ENCODE results near the gene ZNF488.

The ZNF488 gene

DNA sequence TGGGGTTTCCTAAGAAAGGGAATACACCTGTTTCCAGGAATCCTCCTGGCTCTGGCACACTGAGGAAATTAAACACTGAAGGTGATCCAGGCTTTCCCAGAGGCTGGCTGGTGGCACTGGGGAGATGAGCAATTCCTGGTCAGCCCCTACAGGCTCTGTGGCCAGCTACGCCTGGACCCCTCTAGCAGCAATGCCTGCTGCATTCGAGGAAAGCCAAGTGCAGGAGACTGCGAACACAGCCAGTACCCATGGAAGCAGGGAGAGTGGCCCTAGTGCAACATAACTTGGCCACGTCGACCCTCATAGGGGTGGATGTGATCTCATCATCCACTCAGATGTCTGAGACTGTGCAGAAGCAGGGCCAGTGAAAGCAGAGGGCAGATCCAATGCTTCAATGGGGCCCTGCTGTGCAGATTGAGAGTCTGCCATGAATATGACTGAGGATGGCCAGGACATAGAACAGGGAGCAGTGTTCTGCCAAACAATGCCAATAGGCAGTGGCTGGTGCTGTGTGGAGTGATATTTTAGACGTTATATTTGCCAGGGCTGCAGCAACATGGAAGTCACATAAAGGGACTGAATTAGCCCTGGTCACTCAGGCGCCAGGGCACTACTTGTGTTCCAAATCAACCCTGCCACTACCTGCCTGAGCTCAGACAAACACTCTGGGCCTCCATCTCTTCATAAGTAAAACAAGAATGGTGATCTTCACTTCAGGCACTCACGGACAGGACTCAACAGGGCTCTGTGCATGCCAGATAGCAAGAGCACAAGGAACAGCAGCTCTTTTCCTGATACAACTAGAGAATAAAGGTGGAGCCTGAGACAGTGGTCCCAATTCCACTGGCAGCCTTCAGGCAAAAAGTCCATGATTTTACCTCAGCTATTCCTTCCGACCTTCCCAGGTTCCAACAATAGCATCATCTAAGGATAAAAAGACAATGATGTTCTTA, 2.4 kb downstream of the ZNF488 start:
- no peak for DNase-seq (ENCODE audit: low spot score)

DNA sequence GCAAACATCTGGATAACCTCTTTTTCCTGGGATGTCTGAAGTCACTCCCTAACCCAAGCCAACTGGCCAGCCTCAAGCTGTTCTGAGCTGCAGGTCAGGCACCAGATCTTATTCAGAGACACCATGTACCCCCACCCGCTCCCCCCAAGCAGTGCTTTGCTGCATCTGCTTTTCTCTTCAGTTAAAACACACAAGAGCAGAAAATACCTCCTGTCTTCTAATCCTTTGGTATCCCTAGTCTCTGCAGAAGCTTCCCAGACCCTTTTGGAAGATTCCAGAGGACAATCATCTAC, 3.0 kb downstream of the ZNF488 start:
- no peak for DNase-seq (ENCODE audit: low spot score)

DNA sequence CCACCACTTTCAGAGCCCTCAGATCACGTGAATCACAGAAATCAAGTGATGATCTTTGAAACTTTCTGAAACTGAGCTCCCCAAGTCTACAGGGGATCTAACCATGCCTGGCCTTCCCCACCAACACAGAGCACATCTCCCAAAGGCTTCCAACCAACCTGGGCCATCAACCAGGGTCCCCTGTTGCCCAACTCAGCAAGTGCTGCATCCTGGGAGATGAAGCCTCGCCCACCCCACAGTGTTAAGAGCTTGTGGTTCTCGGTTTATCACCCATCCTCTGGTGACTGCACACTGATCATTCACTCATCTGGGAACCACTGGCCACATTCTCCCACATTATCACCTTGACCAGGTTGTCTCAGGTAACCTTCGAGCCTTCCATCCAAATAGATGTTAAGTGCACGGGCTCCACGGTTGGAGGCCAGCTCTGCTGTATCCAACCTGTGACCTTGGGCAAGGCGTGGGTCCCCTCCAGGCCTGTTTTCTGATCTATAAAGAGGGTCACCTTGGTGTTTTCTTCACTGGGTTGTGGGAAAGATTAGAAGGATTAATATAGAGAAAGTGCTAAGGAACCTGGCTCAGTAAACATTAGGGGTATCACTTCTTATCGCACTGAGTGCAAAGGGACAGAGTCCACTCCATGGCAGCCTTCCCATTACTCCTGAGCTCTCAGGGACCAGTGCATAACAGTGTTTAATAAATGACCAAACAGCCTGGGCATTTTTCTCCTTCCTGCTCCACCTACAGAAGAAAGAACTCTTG, 3.6 kb downstream of the ZNF488 start:
- DNase-seq (ENCODE audit: low spot score), result no peak

DNA sequence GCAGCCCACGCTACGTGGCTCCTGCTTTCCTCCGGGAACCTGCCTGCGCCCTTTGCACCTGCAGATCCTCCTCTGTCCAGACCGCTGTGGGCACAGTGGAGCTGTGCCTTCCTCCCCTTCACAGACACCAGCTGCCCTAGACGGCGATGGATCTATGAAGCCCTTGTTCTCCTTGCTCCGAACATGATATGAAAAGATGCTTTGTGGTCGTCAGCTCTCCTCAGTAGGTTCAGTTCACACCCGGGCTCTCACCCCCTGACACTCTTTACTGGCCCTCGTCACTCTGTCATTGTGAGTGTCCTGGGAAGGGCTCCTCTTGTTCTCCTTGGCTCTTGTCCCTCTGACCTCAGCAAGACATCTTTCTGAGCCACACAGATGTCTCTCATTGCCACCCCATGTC, 4.2 kb downstream of the ZNF488 start:
- no peak for DNase-seq (ENCODE audit: low spot score)

DNA sequence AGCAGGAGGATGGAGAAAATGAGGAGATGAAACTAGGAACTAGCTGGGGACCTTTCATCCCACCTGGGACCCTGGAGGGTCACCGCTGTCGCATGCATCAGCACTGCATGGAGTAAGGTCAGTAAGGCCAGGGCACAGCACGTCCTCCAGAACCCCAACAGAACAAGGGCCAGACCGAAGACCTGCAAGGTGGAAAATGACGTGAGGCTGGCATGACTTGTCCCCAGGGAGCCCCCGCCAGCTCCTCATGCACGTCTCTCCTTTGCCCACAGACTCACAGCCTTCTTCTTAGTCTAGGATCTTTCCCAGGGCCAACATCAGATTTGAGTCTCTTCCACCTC, 4.7 kb downstream of the ZNF488 start:
- no peak for DNase-seq (ENCODE audit: low spot score)

DNA sequence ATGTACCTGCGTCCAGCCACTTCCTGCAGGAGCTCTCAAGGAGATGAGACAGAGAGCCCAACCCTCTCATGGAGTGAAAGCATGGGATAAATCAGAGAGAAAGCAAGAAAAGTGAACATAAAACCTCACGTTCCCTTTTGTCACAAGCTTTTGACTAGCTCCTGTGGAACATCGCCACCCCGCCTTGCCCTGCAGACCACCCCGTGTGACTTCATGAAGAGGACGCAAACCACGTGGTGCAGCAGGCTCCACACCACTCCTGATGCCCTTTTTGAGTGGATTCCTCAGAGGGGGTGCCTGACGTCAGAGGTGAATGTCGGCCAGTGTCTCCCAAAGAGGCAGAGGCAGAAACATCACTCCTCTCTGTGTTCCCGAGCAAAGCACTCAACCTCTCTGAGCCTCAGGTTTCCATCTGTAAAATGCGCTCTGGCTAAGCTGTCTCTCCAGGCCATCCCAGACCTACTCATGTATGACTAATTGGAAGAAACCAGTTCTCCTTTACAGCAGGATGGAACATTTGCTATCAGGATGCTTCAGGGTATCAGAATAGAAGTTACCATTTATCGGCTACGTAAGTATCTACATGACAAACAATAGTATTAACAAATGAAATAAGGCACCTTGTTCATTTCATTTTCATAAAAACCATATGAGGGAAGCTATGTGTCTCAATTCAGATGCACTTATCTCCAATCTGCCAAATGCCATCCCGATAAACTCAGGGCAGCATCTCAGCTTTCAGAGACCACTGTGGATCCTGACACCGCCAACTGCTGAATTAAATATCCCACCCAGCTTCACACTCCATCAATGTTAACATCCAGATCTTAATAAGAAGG, 5.3 kb downstream of the ZNF488 start:
- no peak for DNase-seq (ENCODE audit: low spot score)

DNA sequence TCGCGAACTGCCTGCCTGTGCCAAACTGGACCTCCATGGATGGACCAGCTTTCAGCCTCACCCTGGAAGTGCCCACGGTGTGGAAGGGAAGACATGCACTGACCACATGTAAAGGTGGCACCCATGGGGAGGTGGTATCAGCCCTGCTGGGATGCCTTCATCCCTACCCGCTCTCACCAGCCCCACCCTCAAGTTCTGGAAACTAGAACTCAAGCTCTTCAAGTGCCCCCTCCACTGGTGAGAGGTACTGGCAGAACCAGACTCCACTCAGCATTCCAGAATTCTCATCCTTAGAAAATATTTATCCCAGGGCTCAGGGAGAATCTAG, 5.9 kb downstream of the ZNF488 start:
- DNase-seq (ENCODE audit: low spot score), result no peak

DNA sequence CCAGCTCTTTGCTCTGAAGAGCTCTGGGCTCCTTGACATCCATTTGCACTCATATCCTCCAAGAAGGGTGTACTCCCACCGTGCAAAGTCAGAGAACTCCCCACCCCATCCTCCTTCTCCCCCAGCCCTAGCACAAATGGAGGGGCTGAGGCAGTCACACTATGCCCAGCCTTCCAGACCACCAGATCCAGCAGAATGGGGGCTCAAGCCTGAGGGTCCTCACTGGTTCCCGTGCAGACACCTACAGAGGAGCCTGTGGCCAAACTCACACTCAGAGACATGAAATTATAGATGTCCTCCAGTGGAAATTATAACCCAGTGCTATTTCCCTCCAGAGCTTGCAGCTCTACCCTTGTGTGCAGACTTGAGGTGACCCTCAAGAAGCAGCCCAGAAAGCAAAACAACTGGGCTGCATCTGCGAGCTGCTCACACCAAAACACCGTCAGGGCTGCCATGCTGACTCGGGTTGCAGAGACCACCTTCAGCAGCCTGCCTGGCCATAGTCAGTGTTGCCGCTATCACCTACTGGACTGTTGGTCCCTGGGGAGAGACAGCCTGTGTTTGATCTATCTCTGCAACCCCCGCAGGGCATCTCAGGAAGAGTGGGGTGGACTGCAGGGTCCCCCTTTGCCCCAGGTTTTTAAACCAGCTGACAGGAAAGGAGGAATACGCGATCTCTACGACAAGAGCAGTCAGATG, 7.4 kb downstream of the ZNF488 start:
- no peak for DNase-seq (ENCODE audit: low spot score)

DNA sequence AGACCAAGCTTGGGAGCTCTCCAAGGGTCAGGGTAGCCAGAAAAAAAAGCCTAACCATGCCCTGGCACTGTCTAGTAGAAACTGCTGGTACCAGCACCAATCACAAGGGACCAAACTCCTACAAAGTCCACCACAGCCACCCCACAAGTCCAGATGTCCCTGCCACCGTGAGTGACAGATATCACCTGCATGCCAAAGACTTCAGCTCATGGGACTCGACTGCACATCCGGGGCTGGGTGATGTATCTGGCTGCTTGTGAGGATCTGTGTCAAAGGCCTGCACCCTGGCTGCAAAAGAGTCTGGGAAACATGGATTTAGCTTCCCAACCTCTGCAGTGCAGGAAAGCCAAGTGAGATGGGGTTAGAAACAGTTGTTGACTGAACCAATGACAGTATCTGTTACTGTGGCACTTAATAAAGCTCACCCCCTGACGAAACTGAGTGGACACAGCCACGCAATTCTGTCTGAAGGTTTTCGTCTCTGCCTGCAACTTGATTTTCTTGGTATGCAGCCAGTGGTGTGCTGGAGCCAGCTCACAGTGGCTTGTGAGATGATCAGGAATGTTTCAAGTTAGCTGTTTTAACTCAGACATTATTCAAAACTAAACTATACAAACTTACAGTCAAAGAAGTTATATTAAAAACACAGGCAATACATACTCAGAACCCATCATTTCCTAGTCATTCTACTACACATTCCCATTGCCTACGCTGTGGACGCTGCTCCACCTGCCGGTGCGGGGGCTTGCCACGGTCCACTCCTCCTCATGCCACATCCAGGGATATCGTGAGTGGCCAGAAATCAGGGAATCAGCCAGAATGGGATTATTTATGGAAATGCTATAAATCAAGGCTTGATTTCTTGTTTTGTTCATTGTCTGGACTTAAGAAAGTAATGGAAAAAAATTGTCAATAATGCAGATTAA, 9.2 kb downstream of the ZNF488 start:
- no peak for DNase-seq (ENCODE audit: low spot score)

DNA sequence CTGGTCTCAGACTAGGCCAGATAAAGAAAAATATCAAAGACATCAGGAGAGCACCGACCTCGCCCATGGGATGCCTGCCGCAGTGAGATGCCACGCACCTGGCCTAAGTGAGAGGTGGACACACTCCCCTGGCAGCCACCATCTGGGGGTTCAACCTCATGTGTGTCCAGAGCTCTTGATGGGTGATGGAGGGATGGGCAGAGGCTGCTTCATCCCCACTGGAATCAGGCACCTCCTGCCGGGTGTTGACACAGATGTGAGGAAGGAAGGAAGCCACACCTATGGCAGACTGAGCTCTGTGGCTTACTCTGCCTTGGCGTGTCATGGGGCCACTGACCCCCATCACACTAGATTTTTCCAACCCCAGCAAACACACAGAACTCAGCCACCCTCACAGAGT, 11.4 kb downstream of the ZNF488 start:
- DNase-seq (ENCODE audit: low spot score), result peak; percentile 6

DNA sequence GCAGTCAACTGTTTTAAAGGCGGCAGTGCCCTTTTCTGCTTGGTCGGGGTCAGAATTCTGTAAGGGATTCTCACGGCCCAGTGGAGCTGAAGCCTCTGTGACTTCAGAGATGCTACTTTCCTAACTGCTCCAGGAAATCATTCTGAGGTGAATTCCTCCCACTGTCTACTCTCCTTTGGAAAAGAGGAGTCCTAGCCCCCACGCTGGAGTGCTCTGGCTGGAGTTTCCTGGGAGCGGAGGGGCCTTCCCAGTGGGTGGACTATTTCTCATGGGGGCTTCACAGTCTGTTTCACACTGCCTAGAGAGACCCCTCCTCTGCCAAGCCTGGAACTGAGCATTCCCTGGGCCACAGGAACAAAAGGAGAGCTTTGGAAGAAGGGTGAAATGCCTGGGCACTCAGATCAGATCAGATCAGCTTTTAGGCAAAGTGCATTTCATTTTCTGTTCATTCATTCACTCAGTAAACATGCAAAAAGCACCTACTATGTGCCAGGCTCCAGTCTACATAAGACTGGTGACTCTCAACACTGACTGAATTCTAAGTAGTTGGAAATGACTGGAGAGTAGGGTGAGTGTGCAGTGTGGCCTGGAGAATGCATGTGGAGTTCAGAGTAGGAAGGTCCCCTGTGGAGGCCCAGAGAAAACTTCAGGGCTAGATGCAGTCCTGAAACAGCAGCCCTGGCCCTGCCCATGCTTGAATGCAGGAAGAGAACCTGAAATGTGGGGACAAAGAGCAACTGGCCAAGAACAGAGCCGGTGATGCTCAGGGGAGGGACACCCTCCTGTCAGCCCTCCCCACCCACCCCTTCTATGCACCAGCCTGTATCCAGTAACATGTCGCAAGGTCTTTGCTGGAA, 12.2 kb downstream of the ZNF488 start:
- peak; percentile 25 for DNase-seq (ENCODE audit: low spot score)

DNA sequence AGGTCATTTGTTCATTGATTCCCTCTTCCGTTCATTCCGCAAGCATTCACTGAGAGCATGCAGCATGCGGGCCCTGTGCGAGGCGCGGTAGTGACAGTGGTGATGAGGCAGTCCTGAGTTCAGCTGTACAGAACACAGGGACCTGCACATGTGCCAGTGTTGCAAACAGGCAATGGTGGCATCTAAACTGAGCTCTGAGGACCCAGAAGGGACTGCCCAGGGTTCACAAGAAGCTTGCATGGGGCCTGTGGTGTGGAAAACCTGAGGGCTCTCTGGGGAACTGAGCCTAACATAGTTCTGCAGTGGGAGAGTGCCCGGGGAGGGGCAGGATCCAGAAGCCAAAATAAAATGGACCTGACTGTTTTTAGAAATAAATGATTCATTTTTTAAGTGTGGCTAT, 13.2 kb downstream of the ZNF488 start:
- DNase-seq (ENCODE audit: low spot score), result no peak

DNA sequence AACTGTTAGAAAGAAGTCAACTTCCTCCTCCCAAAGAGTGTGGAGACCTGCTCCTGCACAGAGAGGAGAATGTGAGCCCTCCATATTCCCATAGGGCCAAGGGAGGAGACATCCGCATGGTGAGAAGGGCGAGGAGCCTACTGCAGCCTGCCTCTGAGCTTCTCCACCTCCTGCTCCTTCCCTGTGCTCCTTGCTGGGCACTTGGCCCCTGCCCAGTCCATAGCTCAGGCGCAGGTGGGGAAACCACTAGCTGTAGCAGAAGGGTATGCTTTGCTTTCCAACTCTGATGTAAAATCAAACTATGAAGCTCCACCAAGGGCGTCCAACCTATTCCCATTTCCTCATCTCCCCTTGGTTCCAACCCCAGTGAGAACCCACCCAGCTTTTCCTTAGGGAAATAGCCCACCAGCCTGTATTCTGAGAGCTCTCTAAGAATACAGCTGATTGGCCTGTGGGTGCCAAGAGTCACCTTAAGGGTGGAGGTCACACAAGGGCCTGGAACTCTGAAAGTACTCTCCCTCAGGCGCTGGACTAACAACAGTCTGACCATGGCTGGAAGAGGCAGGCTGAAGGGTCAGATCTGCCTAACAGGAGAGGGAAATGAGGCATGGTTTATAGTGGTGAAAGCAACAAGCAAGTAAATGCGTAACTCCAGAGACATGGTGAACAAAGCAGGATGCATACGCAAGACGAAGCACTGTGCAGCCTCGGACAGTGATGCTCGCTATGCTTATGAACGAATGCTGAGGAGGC, 13.9 kb downstream of the ZNF488 start:
- no peak for DNase-seq (ENCODE audit: low spot score)

DNA sequence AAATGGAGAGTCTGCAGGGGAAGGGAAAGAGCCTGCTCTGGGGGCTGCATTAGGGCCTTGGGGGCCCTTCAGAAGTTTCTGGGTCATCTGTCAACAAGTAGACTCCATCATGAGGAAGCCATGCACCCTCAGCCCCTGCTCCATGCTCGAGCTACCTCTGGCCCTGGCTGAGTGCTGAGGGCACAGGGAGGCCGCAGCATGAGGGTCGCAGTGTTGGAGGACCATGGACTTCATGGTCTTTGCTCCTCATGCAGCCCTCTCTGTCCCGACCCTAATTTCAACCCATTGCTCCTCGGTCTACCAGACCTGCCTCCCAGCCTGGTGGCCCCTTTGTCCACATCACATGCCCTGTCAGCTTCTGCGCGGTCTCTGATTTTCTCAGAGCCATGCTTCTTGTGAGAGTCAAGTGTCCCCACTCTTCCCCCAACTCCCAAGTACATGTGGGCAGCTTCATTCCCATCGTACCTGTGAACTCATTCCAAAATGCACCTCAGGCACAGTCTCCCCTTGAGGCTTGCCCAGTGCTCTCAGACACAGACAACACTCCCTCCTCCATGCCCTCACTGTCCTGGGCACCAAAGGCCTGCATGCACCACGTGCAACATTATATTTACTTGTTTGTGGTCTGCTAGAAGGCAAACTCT, 14.7 kb downstream of the ZNF488 start:
- DNase-seq (ENCODE audit: low spot score), result no peak

DNA sequence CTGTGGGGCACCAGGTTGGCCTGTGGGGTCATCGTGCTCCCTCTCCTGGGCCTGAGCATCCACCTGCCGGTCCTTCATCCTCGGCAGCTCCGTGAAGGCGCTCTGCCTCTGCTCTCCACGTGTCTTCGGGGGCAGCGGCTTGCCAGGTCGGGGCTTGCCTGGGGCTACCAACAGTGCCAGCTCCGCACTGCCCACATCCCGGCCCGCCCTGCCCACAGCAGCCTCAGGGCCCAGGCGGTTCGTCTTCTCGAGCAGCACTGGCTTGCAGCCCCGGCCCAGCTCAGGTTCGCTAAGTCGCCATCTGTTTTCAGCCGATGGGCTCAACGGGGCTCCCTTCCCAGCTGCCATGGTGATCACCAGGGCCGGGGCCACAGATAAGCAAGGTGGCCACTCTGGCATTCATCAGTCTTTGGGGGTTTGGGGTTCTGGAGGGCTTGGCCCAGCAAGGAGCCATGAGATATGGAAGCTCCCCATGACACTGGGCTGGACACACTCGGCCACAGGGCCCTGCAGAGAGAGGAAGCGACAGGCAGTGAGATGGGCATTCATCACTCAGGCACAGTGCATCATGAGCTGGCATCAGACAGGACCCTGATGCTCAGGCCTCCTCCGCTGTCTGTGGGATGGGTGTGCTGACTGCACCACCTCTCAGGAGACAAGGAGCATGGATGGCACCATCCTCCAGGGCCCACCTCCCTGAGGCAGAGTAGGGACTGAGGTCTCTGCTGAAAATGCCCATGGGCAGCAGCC, 15.5 kb downstream of the ZNF488 start:
- DNase-seq (ENCODE audit: low spot score), result no peak

DNA sequence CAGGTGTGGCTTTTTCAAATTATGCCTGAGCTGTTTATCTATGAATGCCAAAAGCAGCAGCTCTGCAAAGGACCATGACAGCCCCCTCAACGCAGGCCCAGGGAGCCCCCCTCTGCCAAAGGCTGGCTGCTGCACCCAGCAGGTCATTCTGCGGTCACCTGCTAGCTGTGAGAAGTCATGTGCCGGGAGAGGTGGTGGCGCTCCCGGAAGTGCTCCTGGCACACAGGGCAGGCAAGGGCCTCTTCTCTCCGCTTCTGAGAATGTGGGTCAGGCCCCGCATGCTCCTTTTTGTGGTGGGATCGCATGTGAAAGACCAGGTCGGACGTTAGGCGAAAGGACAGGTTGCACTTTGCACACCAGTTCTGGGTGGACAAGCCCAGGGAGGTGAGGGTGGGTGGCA, 16.4 kb downstream of the ZNF488 start:
- DNase-seq (ENCODE audit: low spot score), result no peak

DNA sequence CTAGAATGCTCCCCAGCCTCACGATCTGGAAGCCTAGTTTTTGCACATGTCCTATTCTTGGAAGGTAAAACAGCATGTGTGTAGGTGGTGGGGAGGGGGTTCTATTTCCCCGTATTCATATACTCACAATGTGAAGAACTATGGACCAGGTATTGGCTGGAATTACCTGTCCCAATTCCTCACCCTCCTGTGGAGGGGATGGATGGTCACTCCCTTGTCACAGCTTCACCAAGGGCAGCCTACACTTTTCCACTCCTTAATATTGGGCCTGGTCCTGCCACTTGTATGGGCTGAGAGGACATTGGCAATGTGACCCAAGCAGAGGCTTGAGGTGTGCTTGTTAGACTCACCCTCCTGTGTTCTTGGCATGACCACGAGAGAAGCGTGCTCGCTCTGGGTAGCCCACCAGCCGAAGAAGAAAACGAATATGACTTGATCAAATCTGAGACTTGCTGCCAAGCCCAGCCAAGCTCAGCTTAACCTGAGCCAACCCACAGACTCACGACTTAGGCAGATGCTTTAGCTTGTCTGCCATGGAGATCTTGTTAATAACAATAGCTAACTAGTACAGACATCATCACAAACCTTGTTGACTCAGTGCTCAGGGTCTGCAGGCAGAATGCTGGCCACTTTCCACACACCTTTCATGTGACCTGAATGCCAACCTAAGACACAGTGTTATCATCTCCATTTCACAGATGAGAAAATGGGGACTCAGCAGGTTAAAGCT, 17.2 kb downstream of the ZNF488 start:
- no peak for DNase-seq (ENCODE audit: low spot score)

Data from iPS-NIHi11 (cell line).